Ovary (tissue), 3 donors: ENCODE measurements around the gene BATF.

ENCODE experiments used
- POLR2A ChIP-seq: fragments of 450-650 bp; IDR thresholded peaks from one replicate; pipeline ENCODE4 v1.6.1; 2017; ENCODE audit warnings: antibody characterized with exemption, mild to moderate bottlenecking, moderate library complexity
- TF ChIP-seq, protein P1 (sequence below), 3 donors: fragments of 450-650 bp in 2 of 3; fragments of 200-600 bp in 1 of 3; IDR thresholded peaks; one replicate each; pipeline versions ENCODE4 v1.5.1 to v1.8.0; 2016 to 2022; ENCODE audit warnings: antibody characterized with exemption in 3 of 3, mild to moderate bottlenecking in 1 of 3
- donor health status: DM: no; HTN: no; CAD: no.

DNA sequence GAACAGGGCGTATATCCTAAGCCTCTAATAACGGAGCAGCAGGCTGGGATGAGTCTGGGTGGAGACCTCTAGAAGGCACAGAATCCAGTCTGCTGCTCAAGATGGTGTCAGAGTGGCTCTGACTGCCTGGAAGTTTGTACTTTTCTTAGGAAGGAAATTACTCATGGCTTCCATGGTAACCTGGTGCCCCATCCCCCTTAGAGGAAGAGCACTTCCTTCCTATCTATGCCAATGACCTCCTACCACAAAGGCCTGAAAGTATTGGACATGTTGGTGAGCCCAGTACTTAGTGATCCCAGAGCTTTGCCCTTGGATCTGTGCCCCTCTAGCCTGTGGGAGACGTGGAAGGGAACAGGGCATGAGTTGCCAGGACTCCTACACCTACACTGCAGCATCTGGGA, 1.5 kb downstream of the BATF start:
- TF ChIP-seq, protein P1, sequence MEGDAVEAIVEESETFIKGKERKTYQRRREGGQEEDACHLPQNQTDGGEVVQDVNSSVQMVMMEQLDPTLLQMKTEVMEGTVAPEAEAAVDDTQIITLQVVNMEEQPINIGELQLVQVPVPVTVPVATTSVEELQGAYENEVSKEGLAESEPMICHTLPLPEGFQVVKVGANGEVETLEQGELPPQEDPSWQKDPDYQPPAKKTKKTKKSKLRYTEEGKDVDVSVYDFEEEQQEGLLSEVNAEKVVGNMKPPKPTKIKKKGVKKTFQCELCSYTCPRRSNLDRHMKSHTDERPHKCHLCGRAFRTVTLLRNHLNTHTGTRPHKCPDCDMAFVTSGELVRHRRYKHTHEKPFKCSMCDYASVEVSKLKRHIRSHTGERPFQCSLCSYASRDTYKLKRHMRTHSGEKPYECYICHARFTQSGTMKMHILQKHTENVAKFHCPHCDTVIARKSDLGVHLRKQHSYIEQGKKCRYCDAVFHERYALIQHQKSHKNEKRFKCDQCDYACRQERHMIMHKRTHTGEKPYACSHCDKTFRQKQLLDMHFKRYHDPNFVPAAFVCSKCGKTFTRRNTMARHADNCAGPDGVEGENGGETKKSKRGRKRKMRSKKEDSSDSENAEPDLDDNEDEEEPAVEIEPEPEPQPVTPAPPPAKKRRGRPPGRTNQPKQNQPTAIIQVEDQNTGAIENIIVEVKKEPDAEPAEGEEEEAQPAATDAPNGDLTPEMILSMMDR (IDR thresholded peaks at IDR 0.05) = no peak
- TF ChIP-seq POLR2A = no peak
